ENCODE measurements around the gene CACNA1A.

GRCh38 chr19:13427273-13428051 is 78.8 kb downstream of the CACNA1A start:
- TF ChIP-seq CTCF (IDR thresholded peaks at IDR 0.05; ENCODE audit: low read length), result no peak
- no peak for TF ChIP-seq EZH2 (IDR thresholded peaks at IDR 0.05; ENCODE audit: borderline replicate concordance, low read length)
